GM18517 (cell line): ENCODE results near the gene SKAP1.

Experiments
- ATAC-seq: cut with Tn5 transposase; IDR thresholded peaks from one replicate; pipeline ENCODE4 v1.9.1; 2021; ENCODE audit warnings: mild to moderate bottlenecking, moderate library complexity; ENCODE audit not compliant: unreplicated experiment

SKAP1 gene

DNA sequence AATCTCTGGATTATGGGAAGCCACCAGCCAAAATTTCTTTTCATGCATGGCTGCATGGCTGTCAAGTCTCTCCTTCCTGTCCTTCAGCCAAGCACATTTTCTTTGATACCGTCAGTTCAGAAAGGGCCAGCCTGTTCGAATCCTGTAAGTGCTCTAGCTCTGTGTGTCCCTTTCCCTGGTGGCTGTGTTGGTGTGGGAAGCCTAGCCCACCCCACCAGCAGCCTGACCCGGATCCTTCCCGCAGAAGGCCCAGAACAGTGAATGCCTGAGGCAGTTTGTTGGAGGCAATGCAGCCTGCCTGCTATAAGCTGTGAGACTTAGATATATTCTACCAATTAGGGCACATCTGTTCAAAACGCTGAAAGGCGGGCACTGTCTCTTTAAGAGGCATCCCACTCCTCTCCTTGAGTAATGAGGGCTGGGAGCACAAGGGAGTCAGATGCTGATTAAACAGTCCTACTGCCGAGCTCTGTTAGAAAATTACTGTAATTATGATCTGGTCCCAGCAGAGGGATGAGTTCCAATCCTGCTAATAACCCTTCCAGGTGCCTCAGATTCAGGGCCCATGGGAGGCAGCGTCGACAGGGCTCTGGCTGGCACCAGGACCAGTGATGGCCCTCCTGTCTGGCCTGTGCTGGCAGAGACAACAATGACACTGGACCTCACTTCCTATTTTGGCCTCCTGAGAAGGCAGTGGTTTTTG lies 304.0 kb downstream of the SKAP1 start:
- ATAC-seq: no peak

DNA sequence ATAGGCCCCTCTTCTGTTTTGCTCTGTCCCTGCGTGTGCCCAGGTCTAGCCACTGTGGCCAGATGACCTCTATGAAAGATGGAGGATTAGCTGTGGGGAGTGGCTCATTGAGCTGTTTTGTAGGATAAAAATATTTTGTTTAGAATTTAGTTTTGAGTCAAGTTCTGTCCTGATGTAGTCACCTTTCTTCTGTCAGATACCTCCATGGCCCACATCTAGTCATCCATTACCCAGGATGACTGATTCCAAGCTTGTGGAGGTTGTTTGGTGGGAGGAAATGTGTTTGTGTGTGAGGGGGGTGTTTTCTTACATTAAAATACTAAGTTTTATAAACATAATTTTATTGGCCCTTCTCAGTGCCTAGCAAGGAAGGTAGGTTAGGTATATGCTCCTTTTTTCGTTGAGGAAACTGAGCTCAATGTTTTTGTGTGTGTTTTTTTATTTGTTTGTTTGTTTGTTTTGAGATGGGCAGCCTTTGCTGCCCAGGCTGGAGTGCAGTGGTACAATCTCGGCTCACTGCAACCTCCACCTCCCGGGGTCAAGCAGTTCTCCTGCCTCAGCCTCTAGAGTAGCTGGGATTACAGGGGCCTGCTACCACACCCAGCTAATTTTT lies 306.1 kb downstream of the SKAP1 start:
- no peak for ATAC-seq

DNA sequence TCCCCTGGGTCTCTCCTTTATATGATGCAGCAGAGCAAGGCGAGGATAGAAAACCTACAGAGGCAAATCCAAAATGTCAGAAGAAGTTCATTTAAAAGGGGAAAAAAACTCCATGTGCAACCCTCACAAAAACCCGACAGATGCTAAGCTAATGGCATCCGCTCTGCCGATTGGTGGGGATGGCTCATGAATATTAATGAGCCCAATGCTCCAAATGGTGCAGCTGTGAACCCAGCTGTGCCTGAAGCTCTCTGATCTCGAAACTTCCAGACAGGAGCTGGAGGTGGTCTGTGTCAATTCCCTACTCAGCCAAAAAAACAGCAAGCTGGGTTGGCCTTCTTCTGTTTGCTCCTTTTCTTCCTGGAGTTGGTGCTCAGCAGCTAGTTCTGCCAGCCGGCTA lies 306.9 kb downstream of the SKAP1 start:
- ATAC-seq: no peak

DNA sequence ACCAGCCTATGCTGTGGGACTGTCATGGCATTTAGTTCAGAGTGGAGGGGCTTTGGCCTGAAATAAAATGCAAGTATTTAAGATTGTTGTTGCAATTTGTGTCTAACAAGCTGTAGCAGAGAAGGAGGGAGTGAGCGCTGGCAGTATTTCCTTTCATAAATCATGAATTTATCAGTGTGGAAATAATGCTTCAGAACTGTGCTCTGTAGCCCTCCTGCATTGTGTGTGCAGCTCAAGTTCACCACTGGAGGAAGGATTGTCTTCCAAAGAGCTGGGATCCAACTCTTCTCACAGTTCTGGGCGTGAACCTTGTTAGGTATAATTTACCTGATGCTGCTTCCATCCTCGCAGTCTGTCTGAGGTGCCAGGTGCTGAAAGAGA lies 307.4 kb downstream of the SKAP1 start:
- no peak for ATAC-seq

DNA sequence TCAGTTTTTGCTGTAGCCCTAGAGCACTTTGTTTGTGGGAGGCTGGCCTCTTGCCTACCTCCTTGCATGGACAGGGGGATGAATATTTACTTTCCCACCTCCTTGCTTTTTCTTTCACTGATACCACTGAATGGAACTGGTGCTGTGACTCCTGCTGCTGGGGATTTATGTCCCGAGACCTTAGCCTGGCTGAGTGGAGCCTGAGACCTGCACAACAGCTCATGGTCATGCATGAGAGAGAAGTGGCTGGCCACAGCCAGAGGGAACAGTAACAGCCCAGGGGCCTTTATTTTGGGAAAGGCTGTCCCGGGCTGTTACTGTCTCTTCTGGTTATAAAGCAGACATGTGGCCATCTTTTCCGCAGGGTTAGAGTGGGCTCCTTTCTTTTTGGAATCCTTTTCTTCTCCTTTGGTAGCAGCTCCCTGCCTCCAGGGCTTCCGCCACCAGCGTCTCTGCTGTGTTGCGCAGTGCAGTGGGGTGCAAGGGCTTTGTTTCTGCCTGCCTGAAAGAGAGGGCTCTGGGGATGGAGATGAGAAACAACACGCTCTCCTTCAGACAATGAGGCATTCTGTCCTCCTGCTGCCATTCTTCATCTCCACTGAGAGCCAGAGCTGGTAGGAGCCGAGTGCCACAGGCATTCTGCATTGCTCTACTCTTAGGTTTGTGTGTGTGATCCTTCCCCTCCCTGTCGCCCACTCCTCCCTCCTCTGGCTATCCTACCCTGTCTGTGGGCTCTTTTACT lies 307.9 kb downstream of the SKAP1 start:
- no peak for ATAC-seq

DNA sequence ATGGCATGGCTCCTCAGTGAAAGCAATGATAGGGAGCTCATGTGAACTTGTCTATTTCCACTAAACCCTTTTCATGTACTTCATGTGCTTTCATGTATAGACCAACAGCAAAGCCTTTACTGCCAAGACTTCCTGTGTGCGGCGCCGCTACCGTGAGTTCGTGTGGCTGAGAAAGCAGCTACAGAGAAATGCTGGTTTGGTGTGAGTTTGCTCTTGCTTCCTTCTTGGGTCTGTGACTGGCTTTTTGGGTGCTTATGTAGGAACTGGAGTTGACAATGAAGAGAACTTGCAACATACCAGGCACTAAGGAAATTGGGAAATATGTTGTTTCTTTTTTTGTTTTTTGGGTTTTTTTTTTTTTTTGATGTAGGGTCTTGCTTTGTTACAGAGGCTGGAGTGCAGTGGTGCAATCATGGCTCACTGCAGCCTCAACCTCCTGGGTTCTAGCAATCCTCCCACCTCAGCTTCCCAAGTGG lies 316.8 kb downstream of the SKAP1 start:
- ATAC-seq: peak; percentile 34

DNA sequence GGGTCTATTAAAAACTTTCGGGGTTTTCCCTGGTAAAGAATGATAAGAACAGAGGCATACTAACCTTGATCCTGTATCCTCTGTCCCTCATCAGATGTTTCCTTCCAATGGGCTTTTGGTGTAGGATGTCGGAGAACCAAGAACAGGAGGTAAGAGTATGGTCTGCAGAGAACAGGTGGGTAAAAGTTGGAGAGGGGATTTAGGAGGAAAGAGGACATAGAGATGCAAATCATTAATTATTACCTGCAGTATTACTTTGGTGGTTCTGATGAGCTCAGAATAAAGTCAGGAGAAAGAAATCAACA lies 318.1 kb downstream of the SKAP1 start:
- no peak for ATAC-seq

DNA sequence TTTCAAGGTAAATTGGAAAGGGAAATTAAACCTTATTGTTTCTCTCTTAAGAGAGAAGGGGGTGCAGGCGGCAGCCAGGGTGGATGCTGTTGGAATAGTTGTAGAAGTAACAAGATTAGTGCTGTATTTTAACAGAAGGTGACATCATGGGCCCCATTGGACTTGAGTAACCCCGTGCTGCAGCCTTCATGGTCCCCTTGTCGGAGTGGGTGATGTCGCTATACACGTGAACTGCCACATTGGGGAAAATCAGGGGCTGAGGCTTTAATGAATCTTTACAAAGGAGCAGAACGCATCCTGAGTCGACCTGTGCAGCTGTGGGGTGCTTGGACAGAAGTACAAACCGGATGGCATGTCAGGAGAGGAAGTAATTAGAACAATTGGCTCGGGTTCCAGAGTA lies 319.3 kb downstream of the SKAP1 start:
- no peak for ATAC-seq

DNA sequence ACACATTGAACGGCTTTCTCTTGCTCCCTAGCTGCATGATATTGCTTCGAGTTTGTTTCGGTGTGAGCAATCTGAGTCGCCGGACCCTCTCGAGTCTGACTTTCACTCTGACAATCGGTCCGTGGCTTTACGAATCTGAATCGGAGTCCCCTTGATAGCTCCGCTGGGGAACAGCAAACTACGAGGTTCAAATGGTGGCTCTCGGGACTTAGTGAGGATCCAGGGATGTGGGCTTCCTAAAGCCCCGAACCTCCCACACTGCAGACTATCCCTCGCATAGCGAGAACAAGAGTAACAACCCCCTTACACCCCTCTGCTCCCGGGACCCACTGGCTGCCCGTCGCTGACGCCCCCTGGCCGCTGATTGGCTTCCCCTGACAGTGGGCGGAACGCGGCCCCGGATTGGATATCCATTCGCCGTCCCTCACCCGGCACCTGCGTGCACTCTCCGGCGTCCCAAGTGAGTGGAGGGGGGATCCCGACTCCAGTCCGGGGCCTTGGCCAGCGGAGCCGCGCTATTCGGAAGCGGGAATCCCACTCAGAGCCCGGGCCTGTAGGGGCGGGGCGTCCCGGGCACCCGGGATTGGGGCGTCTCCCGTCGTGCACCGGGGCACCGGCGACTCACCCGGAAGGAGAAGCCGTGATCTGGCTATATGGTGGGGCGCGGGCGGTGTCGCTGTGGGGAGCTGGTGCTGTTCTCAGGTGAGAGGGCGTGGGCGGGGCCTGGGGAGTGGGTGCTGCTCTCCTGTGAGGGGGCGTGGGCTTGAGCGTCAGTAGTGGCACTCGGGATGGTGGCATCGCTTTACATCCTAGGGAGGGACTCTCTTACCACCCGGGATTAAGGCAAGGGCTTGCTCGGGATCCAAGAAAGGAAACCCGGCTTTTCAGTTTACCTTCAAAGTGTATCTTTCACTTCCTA lies 322.6 kb downstream of the SKAP1 start, which contains the start of gene SNX11:
SNX11 (plus strand) TSS at position 630 of the 919 bp plus-strand sequence. CDS start 4,278 bp downstream, outside the sequence.
- peak; percentile 67 for ATAC-seq

DNA sequence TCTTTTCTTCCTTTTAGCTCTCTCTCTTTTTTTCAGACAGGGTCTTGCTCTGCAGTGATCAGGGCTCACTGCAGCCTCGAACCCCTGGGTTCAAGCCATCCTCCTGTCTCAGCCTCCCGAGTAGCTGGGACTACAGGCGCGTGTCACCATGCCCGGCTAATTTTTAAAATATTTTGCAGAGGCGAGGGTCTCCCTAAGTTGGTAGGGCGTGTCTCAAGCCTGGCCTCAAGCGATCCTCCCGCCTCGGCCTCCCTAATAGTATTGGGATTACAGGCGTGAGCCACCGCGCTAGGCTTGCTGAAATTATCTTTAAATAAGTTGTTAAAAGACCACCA lies 323.2 kb downstream of the SKAP1 start:
- no peak for ATAC-seq

DNA sequence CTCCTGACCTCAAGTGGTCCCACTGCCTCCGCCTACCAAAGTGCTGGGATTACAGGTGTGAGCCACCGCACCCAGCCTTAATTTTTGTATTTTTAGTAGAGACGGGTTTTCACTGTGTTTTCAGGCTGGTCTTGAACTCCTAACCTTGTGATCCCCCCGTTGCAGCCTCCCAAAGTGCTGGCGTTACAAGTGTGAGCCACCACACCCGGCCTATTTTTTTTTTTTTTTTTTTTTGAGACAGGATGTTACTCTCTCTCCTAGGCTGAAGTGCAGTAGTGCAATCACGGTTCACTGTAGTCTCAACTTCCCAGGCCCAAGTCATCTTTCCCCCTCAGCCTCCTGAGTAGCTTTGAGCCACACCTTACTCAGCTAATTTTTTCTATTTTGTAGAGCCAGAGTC lies 325.6 kb downstream of the SKAP1 start:
- ATAC-seq: no peak

DNA sequence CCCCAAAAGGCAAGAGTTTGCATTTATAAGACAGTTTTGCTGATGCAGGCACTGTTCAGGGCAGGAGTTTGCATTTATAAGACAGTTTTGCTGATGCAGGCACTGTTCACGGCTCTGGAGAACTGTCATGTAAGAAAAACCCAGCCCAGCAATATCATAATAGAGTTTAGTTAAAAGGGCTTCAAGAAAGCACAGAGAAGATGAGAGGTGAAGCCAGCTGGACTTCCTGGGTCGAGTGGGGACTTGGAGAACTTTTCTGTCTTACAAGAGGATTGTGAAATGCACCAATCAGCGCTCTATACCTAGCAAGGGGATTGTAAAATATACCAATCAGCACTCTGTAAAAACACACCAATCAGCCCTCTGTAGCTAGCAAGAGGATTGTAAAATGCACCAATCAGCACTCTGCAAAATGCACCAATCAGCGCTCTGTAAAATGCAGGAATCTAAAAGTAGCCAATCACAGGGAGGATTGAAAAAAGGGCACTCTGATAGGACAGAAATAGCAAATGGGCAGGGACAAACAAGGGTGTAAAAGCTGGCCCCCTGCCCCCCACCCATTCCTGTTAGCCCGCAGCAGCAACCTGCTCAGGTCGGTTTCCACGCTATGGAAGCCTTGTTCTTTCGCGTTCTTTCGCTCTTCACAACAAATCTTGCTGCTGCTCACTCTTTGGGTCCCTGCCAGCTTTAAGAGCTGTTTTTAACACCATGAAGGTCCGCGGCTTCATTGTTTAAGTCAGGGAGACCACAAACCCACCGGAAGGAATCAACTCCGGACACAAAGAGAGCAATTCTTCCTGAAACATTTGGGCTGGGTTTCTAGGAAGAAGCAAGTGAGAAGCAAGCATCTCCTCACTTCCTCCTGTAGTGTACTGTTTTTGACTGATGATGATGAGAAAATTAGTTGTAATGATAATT lies 327.0 kb downstream of the SKAP1 start:
- ATAC-seq: no peak

DNA sequence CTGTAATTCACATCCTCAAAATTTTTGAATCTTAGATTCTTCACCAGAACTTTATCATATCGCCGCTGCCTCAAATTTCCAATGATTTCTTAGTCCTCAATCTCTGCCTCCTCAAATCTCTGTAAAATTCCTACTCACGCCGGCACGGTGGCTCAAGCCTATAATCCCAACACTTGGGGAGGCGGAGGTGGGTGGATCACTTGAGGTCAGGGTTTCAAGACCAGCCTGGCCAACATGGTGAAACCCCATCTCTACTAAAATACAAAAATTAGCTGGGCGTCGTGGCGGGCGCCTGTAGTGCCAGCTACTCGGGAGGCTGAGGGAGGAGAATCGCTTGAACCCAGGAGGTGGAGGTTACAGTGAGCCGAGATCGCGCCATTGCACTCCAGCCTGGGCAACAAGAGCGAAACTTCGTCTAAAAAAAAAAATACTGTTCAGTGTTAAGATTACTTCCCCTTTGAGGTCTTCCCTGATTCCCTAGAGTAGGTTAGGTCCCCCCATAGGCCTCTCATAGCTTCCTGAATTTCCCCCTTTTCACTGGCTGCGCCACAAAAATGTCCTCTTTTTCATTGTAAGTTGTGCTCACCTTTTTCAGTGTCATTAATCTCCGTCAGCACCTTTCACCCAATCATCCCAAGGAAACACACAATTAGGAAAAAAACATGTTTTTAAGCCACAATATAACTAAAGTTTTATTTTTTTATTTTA lies 327.8 kb downstream of the SKAP1 start:
- no peak for ATAC-seq

DNA sequence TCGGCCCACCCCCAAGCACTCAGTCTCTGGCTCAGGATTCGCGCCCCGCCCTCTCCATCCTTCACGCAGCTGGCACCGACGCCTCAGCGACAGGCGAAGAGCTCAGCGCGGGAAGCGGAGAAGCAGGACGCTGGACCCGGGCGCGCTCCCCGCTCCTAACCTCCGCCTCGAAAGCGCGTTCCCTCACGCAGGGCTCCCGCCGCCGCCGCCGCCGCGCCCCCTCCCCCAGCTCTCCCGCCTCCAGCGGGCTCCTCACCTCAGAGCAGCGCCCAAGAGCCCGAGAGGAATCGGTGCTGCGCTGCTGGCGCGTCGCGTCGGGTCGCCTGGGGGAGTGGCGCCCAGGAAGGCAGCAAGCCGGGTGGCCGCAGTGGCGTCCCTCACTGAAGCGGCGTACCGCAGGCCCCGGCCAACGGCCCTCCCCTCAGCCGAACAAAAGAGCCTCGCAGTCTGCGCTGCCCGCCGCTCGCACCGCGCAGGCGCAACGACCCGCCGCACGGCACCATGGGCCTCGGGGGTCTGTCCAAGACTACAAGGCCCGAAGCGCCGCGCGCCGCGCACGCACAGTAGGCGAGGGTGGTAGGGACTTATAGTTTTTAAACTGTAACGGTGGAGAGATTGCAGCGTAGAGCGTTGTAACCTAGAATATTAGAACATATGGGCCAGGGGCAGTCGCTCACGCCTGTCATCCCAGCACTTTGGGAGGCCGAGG lies 328.8 kb downstream of the SKAP1 start, which contains the start of gene CBX1:
CBX1 (minus strand) TSS at position 467 of the 709 bp plus-strand sequence. CDS start 24,474 bp downstream, outside the sequence.
- peak; percentile 85 for ATAC-seq

DNA sequence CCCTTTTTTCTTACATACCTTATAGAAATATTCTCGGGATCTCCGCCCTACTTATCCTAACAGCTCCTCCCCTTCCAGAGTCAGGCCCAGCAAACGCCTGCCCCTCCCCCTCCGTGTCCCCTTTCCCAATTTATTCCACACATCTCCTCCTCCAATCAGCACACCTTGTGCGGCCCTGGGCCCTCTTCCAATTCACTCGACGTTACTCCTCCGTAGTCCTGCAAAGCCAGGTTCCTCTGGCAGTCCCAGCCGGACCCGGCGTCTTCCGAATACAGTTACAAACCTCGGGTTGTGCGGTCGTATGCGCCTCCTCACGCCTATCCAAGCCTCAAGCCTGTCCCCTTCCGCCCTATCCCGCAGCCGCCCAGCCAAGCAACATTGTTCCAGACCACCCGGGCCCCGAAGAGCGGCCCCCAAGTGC lies 329.4 kb downstream of the SKAP1 start:
- no peak for ATAC-seq

DNA sequence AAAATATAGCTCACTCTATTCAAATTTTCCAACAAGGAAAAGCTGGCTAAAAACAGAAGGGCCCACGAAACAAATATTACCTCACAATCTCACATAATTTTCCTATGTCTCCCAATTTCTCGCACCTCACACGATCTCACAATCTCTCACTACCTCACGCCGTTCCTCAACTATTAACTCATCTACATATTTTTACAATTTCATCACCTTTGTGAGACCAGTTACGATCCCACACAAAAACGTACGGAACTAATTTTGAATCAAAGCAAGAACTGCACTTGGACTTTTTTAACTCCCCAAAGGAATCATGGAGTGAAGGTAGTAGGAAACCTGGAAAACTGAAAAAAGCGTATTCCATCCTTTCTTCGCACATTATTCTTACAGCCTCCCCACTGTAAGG lies 329.9 kb downstream of the SKAP1 start:
- no peak for ATAC-seq

DNA sequence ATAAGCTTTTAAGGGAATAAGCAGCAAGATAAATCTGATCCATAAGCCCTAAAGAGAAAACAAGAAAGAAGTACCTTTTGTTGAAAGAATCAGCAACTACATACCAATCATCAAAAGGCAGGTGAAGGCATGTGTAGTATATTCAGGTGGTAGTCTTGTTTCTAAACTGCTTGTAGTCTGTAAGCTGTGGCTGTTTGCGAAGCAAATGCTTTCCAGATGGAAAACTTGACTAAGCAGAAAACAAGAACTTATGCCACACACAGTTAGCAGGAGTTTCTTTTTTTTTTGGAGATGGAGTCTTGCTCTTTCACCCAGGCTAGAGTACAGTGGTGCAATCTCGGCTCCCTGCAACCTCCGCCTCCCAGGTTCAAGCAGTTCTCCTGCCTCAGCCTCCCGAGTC lies 334.4 kb downstream of the SKAP1 start:
- ATAC-seq: no peak

DNA sequence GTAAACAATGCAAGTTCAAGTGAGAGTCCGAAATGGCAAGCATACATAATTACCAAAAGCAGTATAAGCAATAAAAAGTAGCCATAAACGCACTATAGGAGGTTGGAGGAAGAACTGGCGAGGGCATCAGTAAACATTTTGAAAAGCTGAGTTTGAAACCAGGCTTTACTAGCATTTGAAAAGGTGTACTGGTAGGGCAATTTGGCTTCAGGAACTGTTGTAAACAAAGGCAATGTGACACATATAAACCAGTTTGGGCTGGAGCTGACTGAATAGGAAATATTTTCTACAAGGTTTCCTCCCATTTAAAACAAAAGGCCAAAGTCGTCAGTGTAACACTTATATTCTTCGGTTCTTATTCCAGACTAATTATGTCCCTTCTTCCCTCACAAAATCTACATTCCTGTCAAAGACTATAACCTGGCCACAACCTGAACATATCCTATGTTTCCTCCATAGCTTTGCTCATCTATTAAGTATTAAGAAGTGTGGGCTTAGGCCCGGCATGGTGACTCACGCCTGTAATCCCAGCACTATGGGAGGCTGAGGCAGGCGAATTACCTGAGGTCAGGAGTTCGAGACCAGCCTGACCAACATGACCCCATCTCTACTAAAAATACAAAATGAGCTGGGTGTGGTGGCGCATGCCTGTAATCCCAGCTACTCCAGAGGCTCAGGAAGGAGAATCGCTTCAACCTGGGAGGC lies 336.5 kb downstream of the SKAP1 start:
- no peak for ATAC-seq
